ENCODE data around the gene VSTM1.
"Not testable (repeated sequence)": the region's sequence is repeated elsewhere in the genome, so short reads cannot be mapped to it uniquely, and the experiment has no call there.

The VSTM1 gene

DNA sequence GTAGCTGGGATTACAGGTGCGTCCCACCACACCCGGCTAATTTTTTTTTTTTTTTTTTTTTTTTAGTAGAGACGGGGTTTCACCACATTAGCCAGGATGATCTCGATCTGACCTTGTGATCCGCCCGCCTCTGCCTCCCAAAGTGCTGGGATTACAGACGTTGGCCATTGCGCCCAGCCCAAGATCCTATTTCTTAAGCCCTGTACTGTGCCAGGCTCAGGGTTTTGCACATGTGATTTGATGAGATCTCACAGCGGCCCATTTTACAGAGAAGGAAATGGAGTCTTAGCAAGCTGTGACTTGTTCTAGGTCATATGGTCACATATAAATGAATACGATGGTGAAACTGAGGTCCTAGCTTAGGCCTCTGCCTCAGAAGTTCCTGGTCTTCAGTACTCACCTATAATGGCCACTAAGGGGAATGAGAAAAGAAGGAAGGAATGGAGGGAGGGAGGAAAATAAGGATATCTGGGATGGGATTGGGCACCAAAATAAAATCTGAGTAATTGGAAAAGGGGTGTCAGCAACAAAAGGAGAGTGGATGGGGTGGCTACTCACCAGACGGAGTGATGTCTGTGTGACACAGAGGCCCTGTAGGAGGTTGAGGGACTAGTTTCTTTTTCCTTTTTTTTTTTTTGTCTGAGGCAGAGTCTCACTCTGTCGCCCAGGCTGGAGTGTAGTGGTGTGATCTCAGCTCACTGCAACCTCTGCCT, 35.6 kb upstream of the VSTM1 start:
- H3K9me3 ChIP-seq (ENCODE audit: insufficient read depth, low read depth, low read length) = no peaks in the 10 kb centered on the region
- H3K4me3 ChIP-seq (ENCODE audit: low read length) = no peak overlapping the region
- peaks cover 5% of the 10 kb centered on the region; the same call in 1 of the 2 replicates for H3K4me1 ChIP-seq (ENCODE audit: insufficient read depth, low read length)
- no peak overlapping the region for H3K9ac ChIP-seq (ENCODE audit: low read depth, low read length)
- H3K36me3 ChIP-seq (ENCODE audit: insufficient read depth, low read length) = peaks cover 1% of the 10 kb centered on the region
- 94% methylated on average over 10 of the region's 12 CpGs for WGBS
- H3K27me3 ChIP-seq (ENCODE audit: insufficient read depth, low read length) = peaks cover 27% of the 10 kb centered on the region
- H3K27ac ChIP-seq (ENCODE audit: low read depth, low read length) = no peak overlapping the region

- WGBS = 16% methylated on average over 14 of the region's 14 CpGs
- peak overlapping the region; percentile 55 for H3K4me3 ChIP-seq (ENCODE audit: low read length)
- H3K4me1 ChIP-seq (ENCODE audit: insufficient read depth, low read length) = peaks cover 5% of the 10 kb centered on the region; the same call in 1 of the 2 replicates
- H3K27me3 ChIP-seq (ENCODE audit: insufficient read depth, low read length) = peaks cover 30% of the 10 kb centered on the region
- no peaks in the 10 kb centered on the region for H3K36me3 ChIP-seq (ENCODE audit: insufficient read depth, low read length)
- no peaks in the 10 kb centered on the region for H3K9me3 ChIP-seq (ENCODE audit: insufficient read depth, low read depth, low read length)
- 0 out of 2 replicates have a peak overlapping the region, but pooled peaks have one; percentile 30 for H3K27ac ChIP-seq (ENCODE audit: low read depth, low read length)
- peak overlapping the region; percentile 46; the same call in 1 of the 2 replicates for H3K9ac ChIP-seq (ENCODE audit: low read depth, low read length)
Observed at GRCh38 chr19:54096617-54097106, 33.0 kb upstream of the VSTM1 start.

GRCh38 chr19:54095859-54096616, 32.3 kb upstream of the VSTM1 start:
- Histone ChIP-seq H3K4me3 (ENCODE audit: low read length) (peak overlapping the region; percentile 55), H3K9ac (ENCODE audit: low read depth, low read length) (peak overlapping the region; percentile 46), H3K27me3 (ENCODE audit: insufficient read depth, low read length) (peaks cover 30% of the 10 kb centered on the region)
- under 1% methylated on average over 46 of the region's 46 CpGs for WGBS
- H3K9me3 ChIP-seq (ENCODE audit: insufficient read depth, low read depth, low read length); H3K27ac ChIP-seq (ENCODE audit: low read depth, low read length); H3K4me1 ChIP-seq (ENCODE audit: insufficient read depth, low read length); H3K36me3 ChIP-seq (ENCODE audit: insufficient read depth, low read length): not testable (repeated sequence)

DNA sequence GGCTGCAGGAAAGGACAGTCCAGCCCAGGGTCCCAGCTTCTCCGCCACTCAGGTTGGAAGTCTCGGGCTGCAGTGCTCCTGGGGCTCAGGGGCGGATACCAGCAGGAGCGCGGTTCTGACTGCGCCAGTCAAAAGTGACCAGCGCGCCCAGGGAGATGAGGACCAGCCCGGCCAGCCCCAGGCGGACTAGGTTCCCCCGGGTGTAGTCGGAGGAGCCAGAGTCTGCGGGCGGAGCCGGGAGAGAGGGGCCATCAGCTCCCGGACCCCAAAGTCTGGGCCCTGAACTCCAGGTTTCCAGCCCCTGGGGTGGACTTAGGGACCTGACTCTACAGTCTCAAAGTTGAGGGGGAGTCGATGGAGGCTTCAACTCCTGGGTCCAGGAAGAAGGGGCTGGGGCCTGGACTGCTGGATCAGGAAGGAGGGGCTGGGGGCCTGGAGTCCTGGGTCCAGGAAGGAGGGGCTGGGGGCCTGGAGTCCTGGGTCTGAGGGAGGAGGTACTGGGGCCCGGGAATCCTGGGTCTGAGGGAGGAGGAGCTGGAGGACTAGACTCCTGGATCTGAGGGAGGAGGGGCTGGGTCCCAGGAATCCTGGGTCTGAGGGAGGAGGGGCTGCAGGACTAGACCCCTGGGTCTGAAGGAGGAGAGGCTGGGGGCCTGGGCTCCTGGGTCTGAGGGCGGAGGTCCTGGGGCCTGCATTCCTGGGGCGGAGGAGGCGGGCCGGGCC, 31.6 kb upstream of the VSTM1 start:
- Histone ChIP-seq H3K27me3 (ENCODE audit: insufficient read depth, low read length) (peaks cover 30% of the 10 kb centered on the region), H3K4me3 (ENCODE audit: low read length) (peak overlapping the region; percentile 55), H3K4me1 (ENCODE audit: insufficient read depth, low read length) (peaks cover 5% of the 10 kb centered on the region; the same call in 1 of the 2 replicates), H3K27ac (ENCODE audit: low read depth, low read length) (no peak overlapping the region), H3K9ac (ENCODE audit: low read depth, low read length) (peak overlapping the region; percentile 46), H3K36me3 (ENCODE audit: insufficient read depth, low read length) (no peaks in the 10 kb centered on the region), H3K9me3 (ENCODE audit: insufficient read depth, low read depth, low read length) (no peaks in the 10 kb centered on the region)
- 73% methylated on average over 22 of the region's 22 CpGs for WGBS

- Histone ChIP-seq H3K36me3 (ENCODE audit: insufficient read depth, low read length) (no peaks in the 10 kb centered on the region), H3K4me1 (ENCODE audit: insufficient read depth, low read length) (peaks cover 6% of the 10 kb centered on the region; the same call in 1 of the 2 replicates), H3K9ac (ENCODE audit: low read depth, low read length) (no peak overlapping the region), H3K4me3 (ENCODE audit: low read length) (no peak overlapping the region), H3K27ac (ENCODE audit: low read depth, low read length) (no peak overlapping the region), H3K27me3 (ENCODE audit: insufficient read depth, low read length) (peaks cover 30% of the 10 kb centered on the region), H3K9me3 (ENCODE audit: insufficient read depth, low read depth, low read length) (no peaks in the 10 kb centered on the region)
- whole genome bisulfite sequencing = 92% methylated on average over 17 of the region's 17 CpGs
Observed at GRCh38 chr19:54094426-54095000, 30.8 kb upstream of the VSTM1 start.

GRCh38 chr19:54084410-54084809, 20.7 kb upstream of the VSTM1 start:
- Histone ChIP-seq H3K4me1 (ENCODE audit: insufficient read depth, low read length) (peaks cover 2% of the 10 kb centered on the region; the same call in 1 of the 2 replicates), H3K27ac (ENCODE audit: low read depth, low read length) (no peak overlapping the region), H3K9ac (ENCODE audit: low read depth, low read length) (no peak overlapping the region), H3K4me3 (ENCODE audit: low read length) (no peak overlapping the region), H3K9me3 (ENCODE audit: insufficient read depth, low read depth, low read length) (peaks cover 17% of the 10 kb centered on the region; the same call in 1 of the 2 replicates), H3K27me3 (ENCODE audit: insufficient read depth, low read length) (no peaks in the 10 kb centered on the region), H3K36me3 (ENCODE audit: insufficient read depth, low read length) (no peaks in the 10 kb centered on the region)
- WGBS = 95% methylated on average over 3 of the region's 3 CpGs

GRCh38 chr19:54081032-54081431, 17.3 kb upstream of the VSTM1 start, which contains the start of gene TARM1:
TSS of gene TARM1 (minus strand) at chr19:54081365. CDS start at chr19:54081340, 25 bp downstream.
- WGBS = 90% methylated on average over 7 of the region's 7 CpGs
- Histone ChIP-seq H3K27ac (ENCODE audit: low read depth, low read length) (no peak within 1 kb of the TSS), H3K9me3 (ENCODE audit: insufficient read depth, low read depth, low read length) (peaks cover 17% of the 10 kb centered on the region; the same call in 1 of the 2 replicates), H3K36me3 (ENCODE audit: insufficient read depth, low read length) (no peaks in the 10 kb centered on the region), H3K9ac (ENCODE audit: low read depth, low read length) (no peak within 1 kb of the TSS), H3K27me3 (ENCODE audit: insufficient read depth, low read length) (no peaks in the 10 kb centered on the region), H3K4me1 (ENCODE audit: insufficient read depth, low read length) (no peaks in the 10 kb centered on the region), H3K4me3 (ENCODE audit: low read length) (no peak within 1 kb of the TSS)

DNA sequence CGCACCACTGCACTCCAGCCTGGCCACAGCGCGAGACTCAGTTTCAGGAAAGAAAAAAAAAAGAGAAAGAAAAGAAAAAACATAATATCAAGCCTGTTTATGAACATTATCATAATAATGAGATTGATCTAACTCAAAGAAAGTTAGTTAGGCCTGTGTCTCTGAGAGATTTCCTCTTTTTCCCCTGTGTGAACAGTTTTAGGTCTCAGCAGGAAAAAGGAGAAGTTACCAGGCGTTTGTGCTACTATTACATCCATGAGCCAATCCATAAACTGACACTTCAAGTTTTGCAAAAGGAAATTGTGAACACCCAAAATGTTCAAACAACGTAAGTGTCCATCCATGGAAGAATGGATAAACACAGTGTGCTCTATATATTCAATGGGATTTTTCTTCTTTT, 13.6 kb upstream of the VSTM1 start:
- H3K9ac ChIP-seq (ENCODE audit: low read depth, low read length) = no peak overlapping the region
- peaks cover 6% of the 10 kb centered on the region; the same call in 1 of the 2 replicates for H3K9me3 ChIP-seq (ENCODE audit: insufficient read depth, low read depth, low read length)
- no peak overlapping the region for H3K27ac ChIP-seq (ENCODE audit: low read depth, low read length)
- WGBS = 94% methylated on average over 5 of the region's 5 CpGs
- no peaks in the 10 kb centered on the region for H3K27me3 ChIP-seq (ENCODE audit: insufficient read depth, low read length)
- no peaks in the 10 kb centered on the region for H3K4me1 ChIP-seq (ENCODE audit: insufficient read depth, low read length)
- H3K36me3 ChIP-seq (ENCODE audit: insufficient read depth, low read length) = no peaks in the 10 kb centered on the region
- no peak overlapping the region for H3K4me3 ChIP-seq (ENCODE audit: low read length)

- H3K27ac ChIP-seq (ENCODE audit: low read depth, low read length) = no peak overlapping the region
- H3K4me1 ChIP-seq (ENCODE audit: insufficient read depth, low read length) = no peaks in the 10 kb centered on the region
- no peaks in the 10 kb centered on the region for H3K9me3 ChIP-seq (ENCODE audit: insufficient read depth, low read depth, low read length)
- 97% methylated on average over 9 of the region's 9 CpGs for WGBS
- no peaks in the 10 kb centered on the region for H3K27me3 ChIP-seq (ENCODE audit: insufficient read depth, low read length)
- H3K9ac ChIP-seq (ENCODE audit: low read depth, low read length) = no peak overlapping the region
- H3K36me3 ChIP-seq (ENCODE audit: insufficient read depth, low read length) = no peaks in the 10 kb centered on the region
- no peak overlapping the region for H3K4me3 ChIP-seq (ENCODE audit: low read length)
Observed at GRCh38 chr19:54074851-54075250, 11.2 kb upstream of the VSTM1 start.

DNA sequence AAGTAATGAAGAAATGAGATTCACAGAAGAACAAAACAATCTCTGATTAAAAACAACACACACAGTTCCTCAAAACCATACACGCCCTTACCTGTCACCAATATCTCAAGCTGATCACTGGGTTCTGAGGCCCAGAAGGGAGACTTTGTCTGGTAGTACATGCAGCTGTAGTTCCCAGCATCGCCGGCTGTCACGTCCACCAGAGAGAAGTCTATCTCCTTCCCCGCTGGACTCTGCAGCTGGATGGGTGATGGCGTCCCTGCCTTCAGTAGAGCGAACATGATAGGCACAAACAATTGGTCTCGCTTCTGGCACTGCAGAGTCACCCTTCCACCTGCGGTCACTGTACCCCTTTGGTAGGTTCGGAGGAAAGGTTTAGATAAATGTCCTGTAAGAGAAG, 10.1 kb upstream of the VSTM1 start:
- Histone ChIP-seq H3K36me3 (ENCODE audit: insufficient read depth, low read length) (no peaks in the 10 kb centered on the region), H3K9ac (ENCODE audit: low read depth, low read length) (no peak overlapping the region), H3K4me1 (ENCODE audit: insufficient read depth, low read length) (no peaks in the 10 kb centered on the region), H3K9me3 (ENCODE audit: insufficient read depth, low read depth, low read length) (no peaks in the 10 kb centered on the region), H3K27me3 (ENCODE audit: insufficient read depth, low read length) (no peaks in the 10 kb centered on the region), H3K4me3 (ENCODE audit: low read length) (no peak overlapping the region), H3K27ac (ENCODE audit: low read depth, low read length) (no peak overlapping the region)
- 97% methylated on average over 10 of the region's 10 CpGs for WGBS

Measured in HUES64 (cell line).